ENCODE results near the gene ESRRB.

GRCh38 chr14:76432827-76433752, 57.2 kb downstream of the ESRRB start:
- no peak for TF ChIP-seq RAD21 (IDR thresholded peaks at IDR 0.05; ENCODE audit: low read length)
- no peak for TF ChIP-seq ZBTB33 (IDR thresholded peaks at IDR 0.05; ENCODE audit: borderline replicate concordance, low read depth)
- TF ChIP-seq EZH2phosphoT487 (IDR thresholded peaks at IDR 0.05; ENCODE audit: borderline replicate concordance, low read depth) = no peak
- TF ChIP-seq CTCF (IDR thresholded peaks at IDR 0.05) = no peak
- no peak for TF ChIP-seq FOXJ3 (CRISPR knock-in tag; IDR thresholded peaks at IDR 0.05)
